ENCODE data around the gene VCAN. TPM values are rescaled to one million over a fixed set of nuclear protein-coding genes. Genes with fewer than 3 reads are reported as not detected.

Gene VCAN
- total RNA-seq, 1 experiment from 2014 or later = 0.72 TPM

GRCh38 chr5:83475935-83476814 is 4.6 kb downstream of the VCAN start:
- ATAC-seq = no peak
- ChIA-PET POLR2A (no interaction called here), CTCF (interaction anchor here (0.7 kb wide), 1 partner anchor 326 kb away, joined by 3 read pairs; no protein-coding TSS in a partner anchor)
- no peaks in the 10 kb centered on the region for H3K9me3 ChIP-seq (ENCODE audit: control insufficient read depth, insufficient read depth, low read depth, low read length)
- no peak overlapping the region for H3K4me3 ChIP-seq (ENCODE audit: low read depth in 2 of 2, low read length in 2 of 2)
- in situ Hi-C loops (cut with HindIII; ENCODE audit: low pct_unique_long_range_greater_than_20kb, low sequenced_read_pairs) (no loop called here), intact Hi-C loops (cut with micrococcal nuclease; ENCODE audit: unreplicated experiment) (loop anchor here (10.0 kb wide), 1 partner anchor 421 kb away; no protein-coding TSS in a partner anchor)
- no peak for DNase-seq (ENCODE audit: low read depth, low spot score)
- peaks cover 9% of the 10 kb centered on the region; the same call in 1 of the 2 replicates for H3K4me1 ChIP-seq (ENCODE audit: control insufficient read depth, insufficient read depth, low read length)
- peaks cover 26% of the 10 kb centered on the region for H3K27me3 ChIP-seq (ENCODE audit: control insufficient read depth, insufficient read depth, low read length)
- no peaks in the 10 kb centered on the region; the same call in 1 of the 2 replicates for H3K36me3 ChIP-seq (ENCODE audit: control insufficient read depth, insufficient read depth, low read length)
- TF ChIP-seq POLR2AphosphoS5 (IDR thresholded peaks at IDR 0.05; ENCODE audit: low read depth, low read length) (no peak), SIN3A (IDR thresholded peaks at IDR 0.05; ENCODE audit: borderline replicate concordance, insufficient read depth, low read depth, low read length) (no peak), TCF7L2 (IDR thresholded peaks at IDR 0.05; ENCODE audit: low read depth, low read length) (no peak)
- TF ChIP-seq, protein P1, sequence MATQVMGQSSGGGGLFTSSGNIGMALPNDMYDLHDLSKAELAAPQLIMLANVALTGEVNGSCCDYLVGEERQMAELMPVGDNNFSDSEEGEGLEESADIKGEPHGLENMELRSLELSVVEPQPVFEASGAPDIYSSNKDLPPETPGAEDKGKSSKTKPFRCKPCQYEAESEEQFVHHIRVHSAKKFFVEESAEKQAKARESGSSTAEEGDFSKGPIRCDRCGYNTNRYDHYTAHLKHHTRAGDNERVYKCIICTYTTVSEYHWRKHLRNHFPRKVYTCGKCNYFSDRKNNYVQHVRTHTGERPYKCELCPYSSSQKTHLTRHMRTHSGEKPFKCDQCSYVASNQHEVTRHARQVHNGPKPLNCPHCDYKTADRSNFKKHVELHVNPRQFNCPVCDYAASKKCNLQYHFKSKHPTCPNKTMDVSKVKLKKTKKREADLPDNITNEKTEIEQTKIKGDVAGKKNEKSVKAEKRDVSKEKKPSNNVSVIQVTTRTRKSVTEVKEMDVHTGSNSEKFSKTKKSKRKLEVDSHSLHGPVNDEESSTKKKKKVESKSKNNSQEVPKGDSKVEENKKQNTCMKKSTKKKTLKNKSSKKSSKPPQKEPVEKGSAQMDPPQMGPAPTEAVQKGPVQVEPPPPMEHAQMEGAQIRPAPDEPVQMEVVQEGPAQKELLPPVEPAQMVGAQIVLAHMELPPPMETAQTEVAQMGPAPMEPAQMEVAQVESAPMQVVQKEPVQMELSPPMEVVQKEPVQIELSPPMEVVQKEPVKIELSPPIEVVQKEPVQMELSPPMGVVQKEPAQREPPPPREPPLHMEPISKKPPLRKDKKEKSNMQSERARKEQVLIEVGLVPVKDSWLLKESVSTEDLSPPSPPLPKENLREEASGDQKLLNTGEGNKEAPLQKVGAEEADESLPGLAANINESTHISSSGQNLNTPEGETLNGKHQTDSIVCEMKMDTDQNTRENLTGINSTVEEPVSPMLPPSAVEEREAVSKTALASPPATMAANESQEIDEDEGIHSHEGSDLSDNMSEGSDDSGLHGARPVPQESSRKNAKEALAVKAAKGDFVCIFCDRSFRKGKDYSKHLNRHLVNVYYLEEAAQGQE (IDR thresholded peaks at IDR 0.05; ENCODE audit: insufficient read depth in 1 of 2, low read depth in 2 of 2, low read length in 1 of 2) = no peak
- TF ChIP-seq, protein P2, sequence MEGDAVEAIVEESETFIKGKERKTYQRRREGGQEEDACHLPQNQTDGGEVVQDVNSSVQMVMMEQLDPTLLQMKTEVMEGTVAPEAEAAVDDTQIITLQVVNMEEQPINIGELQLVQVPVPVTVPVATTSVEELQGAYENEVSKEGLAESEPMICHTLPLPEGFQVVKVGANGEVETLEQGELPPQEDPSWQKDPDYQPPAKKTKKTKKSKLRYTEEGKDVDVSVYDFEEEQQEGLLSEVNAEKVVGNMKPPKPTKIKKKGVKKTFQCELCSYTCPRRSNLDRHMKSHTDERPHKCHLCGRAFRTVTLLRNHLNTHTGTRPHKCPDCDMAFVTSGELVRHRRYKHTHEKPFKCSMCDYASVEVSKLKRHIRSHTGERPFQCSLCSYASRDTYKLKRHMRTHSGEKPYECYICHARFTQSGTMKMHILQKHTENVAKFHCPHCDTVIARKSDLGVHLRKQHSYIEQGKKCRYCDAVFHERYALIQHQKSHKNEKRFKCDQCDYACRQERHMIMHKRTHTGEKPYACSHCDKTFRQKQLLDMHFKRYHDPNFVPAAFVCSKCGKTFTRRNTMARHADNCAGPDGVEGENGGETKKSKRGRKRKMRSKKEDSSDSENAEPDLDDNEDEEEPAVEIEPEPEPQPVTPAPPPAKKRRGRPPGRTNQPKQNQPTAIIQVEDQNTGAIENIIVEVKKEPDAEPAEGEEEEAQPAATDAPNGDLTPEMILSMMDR (IDR thresholded peaks at IDR 0.05) = no peak
- no TSS peak for BruUV-seq (replicated peaks)
- no peak overlapping the region for H3K27ac ChIP-seq (ENCODE audit: low read length)

- DNase-seq (ENCODE audit: low read depth, low spot score) = no peak
- H3K9me3 ChIP-seq (ENCODE audit: control insufficient read depth, insufficient read depth, low read depth, low read length) = no peaks in the 10 kb centered on the region
- H3K36me3 ChIP-seq (ENCODE audit: control insufficient read depth, insufficient read depth, low read length) = no peaks in the 10 kb centered on the region; the same call in 1 of the 2 replicates
- no TSS peak for BruUV-seq (replicated peaks)
- CTCF ChIA-PET = no interaction called here
- no peak overlapping the region for H3K27ac ChIP-seq (ENCODE audit: low read length)
- TF ChIP-seq, protein P1 (IDR thresholded peaks at IDR 0.05; ENCODE audit: insufficient read depth in 1 of 2, low read depth in 2 of 2, low read length in 1 of 2) = no peak
- TF ChIP-seq SIN3A (IDR thresholded peaks at IDR 0.05; ENCODE audit: borderline replicate concordance, insufficient read depth, low read depth, low read length) (no peak), TCF7L2 (IDR thresholded peaks at IDR 0.05; ENCODE audit: low read depth, low read length) (no peak), POLR2AphosphoS5 (IDR thresholded peaks at IDR 0.05; ENCODE audit: low read depth, low read length) (no peak)
- TF ChIP-seq, protein P2 (IDR thresholded peaks at IDR 0.05) = no peak
- H3K27me3 ChIP-seq (ENCODE audit: control insufficient read depth, insufficient read depth, low read length) = peaks cover 2% of the 10 kb centered on the region; the same call in 1 of the 2 replicates
- intact Hi-C loops (cut with micrococcal nuclease; ENCODE audit: unreplicated experiment) (no loop called here), in situ Hi-C loops (cut with HindIII; ENCODE audit: low pct_unique_long_range_greater_than_20kb, low sequenced_read_pairs) (no loop called here)
- no peak overlapping the region for H3K4me3 ChIP-seq (ENCODE audit: low read depth in 2 of 2, low read length in 2 of 2)
- no peak for ATAC-seq
- no peaks in the 10 kb centered on the region for H3K4me1 ChIP-seq (ENCODE audit: control insufficient read depth, insufficient read depth, low read length)
- POLR2A ChIA-PET = no interaction called here
These were observed 11.4 kb downstream of the VCAN start for GRCh38 chr5:83482961-83483360.
